SK-N-SH treated with all-trans-retinoic acid at 6 μM for 48 hours (cell line): Measurements from ENCODE around the gene MYO18A.

Experiments used
- ATAC-seq: fragments of 200-7000 bp; cut with Tn5 transposase; 3 replicates; pipeline ENCODE4 v1.9.1; 2020; ENCODE audit warnings: mild to moderate bottlenecking, moderate library complexity
- ARNTL ChIP-seq: fragments of 450-650 bp; formaldehyde crosslinking; IDR thresholded peaks from 2 replicates; pipeline ENCODE4 v1.5.0; 2020; ENCODE audit warnings: low read depth, mild to moderate bottlenecking, moderate library complexity, borderline replicate concordance
- BACH2 ChIP-seq: fragments of 250-450 bp; sonication (Bioruptor Pico); IDR thresholded peaks from 2 replicates; pipeline ENCODE4 v1.9.0; 2021; ENCODE audit warnings: mild to moderate bottlenecking, borderline replicate concordance
- CSDC2 ChIP-seq: fragments of 250-450 bp; sonication (Bioruptor Pico); IDR thresholded peaks from 2 replicates; pipeline ENCODE4 v1.5.0; 2020; ENCODE audit warnings: mild to moderate bottlenecking, moderate library complexity
- ESRRG ChIP-seq: fragments of 250-450 bp; sonication (Bioruptor Pico); IDR thresholded peaks from 2 replicates; pipeline ENCODE4 v1.6.1; 2021; ENCODE audit warnings: mild to moderate bottlenecking
- GLIS3 ChIP-seq: fragments of 250-450 bp; sonication (Bioruptor Pico); IDR thresholded peaks from 2 replicates; pipeline ENCODE4 v1.5.0; 2020; ENCODE audit warnings: mild to moderate bottlenecking, moderate library complexity
- ISL1 ChIP-seq: fragments of 250-450 bp; sonication (Bioruptor Pico); IDR thresholded peaks from 2 replicates; pipeline ENCODE4 v2.1.2; 2022; ENCODE audit warnings: mild to moderate bottlenecking, moderate library complexity
- OSR1 ChIP-seq: fragments of 250-450 bp; sonication (Bioruptor Pico); IDR thresholded peaks from 2 replicates; pipeline ENCODE4 v1.8.0; 2022; ENCODE audit warnings: moderate library complexity, mild to moderate bottlenecking, inconsistent platforms
- POU6F1 ChIP-seq: fragments of 250-450 bp; sonication (Bioruptor Pico); IDR thresholded peaks from 2 replicates; pipeline ENCODE4 v1.8.0; 2021; ENCODE audit warnings: low read depth, mild to moderate bottlenecking, moderate library complexity, borderline replicate concordance
- RARB ChIP-seq: fragments of 250-450 bp; sonication (Bioruptor Pico); IDR thresholded peaks from 2 replicates; pipeline ENCODE4 v1.8.0; 2021; ENCODE audit warnings: mild to moderate bottlenecking, moderate library complexity
- SNAI2 ChIP-seq: fragments of 250-450 bp; sonication (Bioruptor Pico); IDR thresholded peaks from 2 replicates; pipeline ENCODE4 v1.5.0; 2020; ENCODE audit warnings: mild to moderate bottlenecking, moderate library complexity
- TCF4 ChIP-seq: fragments of 250-450 bp; sonication (Bioruptor Pico); IDR thresholded peaks from 2 replicates; pipeline ENCODE4 v1.8.0; 2021; ENCODE audit warnings: mild to moderate bottlenecking, moderate library complexity, borderline replicate concordance
- TOX ChIP-seq: fragments of 250-450 bp; sonication (Bioruptor Pico); IDR thresholded peaks from 2 replicates; pipeline ENCODE4 v1.8.0; 2021; ENCODE audit warnings: mild to moderate bottlenecking, moderate library complexity, borderline replicate concordance
- TSHZ2 ChIP-seq: fragments of 250-450 bp; sonication (Bioruptor Pico); IDR thresholded peaks from 2 replicates; pipeline ENCODE4 v1.5.0; 2020; ENCODE audit warnings: mild to moderate bottlenecking, moderate library complexity
- ZC3H10 ChIP-seq: fragments of 250-450 bp; sonication (Bioruptor Pico); IDR thresholded peaks from 2 replicates; pipeline ENCODE4 v1.5.1; 2021; ENCODE audit warnings: mild to moderate bottlenecking, moderate library complexity
- ZFP3 ChIP-seq: fragments of 250-450 bp; sonication (Bioruptor Pico); IDR thresholded peaks from 2 replicates; pipeline ENCODE4 v1.5.0; 2020; ENCODE audit warnings: mild to moderate bottlenecking, moderate library complexity
- ZFP30 ChIP-seq: fragments of 450-650 bp; formaldehyde crosslinking; IDR thresholded peaks from 2 replicates; pipeline ENCODE4 v1.5.0; 2022; ENCODE audit warnings: mild to moderate bottlenecking, moderate library complexity
- ZNF565 ChIP-seq: fragments of 450-650 bp; formaldehyde crosslinking; conservative IDR thresholded peaks from 2 replicates; pipeline ENCODE4 v1.5.0; 2020; ENCODE audit warnings: low read depth, mild to moderate bottlenecking, moderate library complexity
- ZNF70 ChIP-seq: fragments of 450-650 bp; formaldehyde crosslinking; IDR thresholded peaks from 2 replicates; pipeline ENCODE4 v1.5.0; 2020; ENCODE audit warnings: mild to moderate bottlenecking, moderate library complexity
- TF ChIP-seq, protein P1 (sequence below): fragments of 250-450 bp; sonication (Bioruptor Pico); IDR thresholded peaks from 2 replicates; pipeline ENCODE4 v1.8.0; 2020; ENCODE audit warnings: mild to moderate bottlenecking, moderate library complexity, borderline replicate concordance
- TF ChIP-seq, protein P2 (sequence below): fragments of 250-450 bp; sonication (Bioruptor Pico); IDR thresholded peaks from 2 replicates; pipeline ENCODE4 v1.5.1; 2020; ENCODE audit warnings: low read depth, mild to moderate bottlenecking, moderate library complexity

Gene MYO18A

GRCh38 chr17:29150161-29150560 is 30.0 kb downstream of the MYO18A start:
- ATAC-seq = no peak

GRCh38 chr17:29149431-29150064 is 30.6 kb downstream of the MYO18A start:
- no peak for ATAC-seq
- no peak for TF ChIP-seq ESRRG (CRISPR knock-in tag)
- TF ChIP-seq GLIS3 (CRISPR knock-in tag) = no peak
- no peak for TF ChIP-seq ZC3H10 (CRISPR knock-in tag)
- no peak for TF ChIP-seq RARB (CRISPR knock-in tag)
- TF ChIP-seq TSHZ2 (CRISPR knock-in tag) = no peak
- no peak for TF ChIP-seq ZNF70 (CRISPR knock-in tag)
- TF ChIP-seq SNAI2 (CRISPR knock-in tag) = no peak
- TF ChIP-seq ARNTL (CRISPR knock-in tag) = no peak
- no peak for TF ChIP-seq POU6F1 (CRISPR knock-in tag)
- TF ChIP-seq ISL1 = no peak
- TF ChIP-seq ZNF565 (CRISPR knock-in tag) = no peak
- no peak for TF ChIP-seq ZFP3 (CRISPR knock-in tag)
- TF ChIP-seq ZFP30 (CRISPR knock-in tag) = no peak
- no peak for TF ChIP-seq CSDC2
- TF ChIP-seq, protein P1, sequence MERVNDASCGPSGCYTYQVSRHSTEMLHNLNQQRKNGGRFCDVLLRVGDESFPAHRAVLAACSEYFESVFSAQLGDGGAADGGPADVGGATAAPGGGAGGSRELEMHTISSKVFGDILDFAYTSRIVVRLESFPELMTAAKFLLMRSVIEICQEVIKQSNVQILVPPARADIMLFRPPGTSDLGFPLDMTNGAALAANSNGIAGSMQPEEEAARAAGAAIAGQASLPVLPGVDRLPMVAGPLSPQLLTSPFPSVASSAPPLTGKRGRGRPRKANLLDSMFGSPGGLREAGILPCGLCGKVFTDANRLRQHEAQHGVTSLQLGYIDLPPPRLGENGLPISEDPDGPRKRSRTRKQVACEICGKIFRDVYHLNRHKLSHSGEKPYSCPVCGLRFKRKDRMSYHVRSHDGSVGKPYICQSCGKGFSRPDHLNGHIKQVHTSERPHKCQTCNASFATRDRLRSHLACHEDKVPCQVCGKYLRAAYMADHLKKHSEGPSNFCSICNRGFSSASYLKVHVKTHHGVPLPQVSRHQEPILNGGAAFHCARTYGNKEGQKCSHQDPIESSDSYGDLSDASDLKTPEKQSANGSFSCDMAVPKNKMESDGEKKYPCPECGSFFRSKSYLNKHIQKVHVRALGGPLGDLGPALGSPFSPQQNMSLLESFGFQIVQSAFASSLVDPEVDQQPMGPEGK (CRISPR knock-in tag) = no peak

More at GRCh38 chr17:29150161-29150560, 30.0 kb downstream of the MYO18A start:
- TF ChIP-seq TSHZ2 (CRISPR knock-in tag) (no peak), BACH2 (CRISPR knock-in tag) (no peak), ZFP3 (CRISPR knock-in tag) (no peak), CSDC2 (no peak), ARNTL (CRISPR knock-in tag) (no peak), ISL1 (no peak), GLIS3 (CRISPR knock-in tag) (no peak), OSR1 (CRISPR knock-in tag) (no peak), RARB (CRISPR knock-in tag) (no peak), TCF4 (no peak), TOX (CRISPR knock-in tag) (no peak), ZC3H10 (CRISPR knock-in tag) (no peak), ZFP30 (CRISPR knock-in tag) (no peak), SNAI2 (CRISPR knock-in tag) (no peak)
- TF ChIP-seq, protein P1 (CRISPR knock-in tag) = no peak
- TF ChIP-seq, protein P2, sequence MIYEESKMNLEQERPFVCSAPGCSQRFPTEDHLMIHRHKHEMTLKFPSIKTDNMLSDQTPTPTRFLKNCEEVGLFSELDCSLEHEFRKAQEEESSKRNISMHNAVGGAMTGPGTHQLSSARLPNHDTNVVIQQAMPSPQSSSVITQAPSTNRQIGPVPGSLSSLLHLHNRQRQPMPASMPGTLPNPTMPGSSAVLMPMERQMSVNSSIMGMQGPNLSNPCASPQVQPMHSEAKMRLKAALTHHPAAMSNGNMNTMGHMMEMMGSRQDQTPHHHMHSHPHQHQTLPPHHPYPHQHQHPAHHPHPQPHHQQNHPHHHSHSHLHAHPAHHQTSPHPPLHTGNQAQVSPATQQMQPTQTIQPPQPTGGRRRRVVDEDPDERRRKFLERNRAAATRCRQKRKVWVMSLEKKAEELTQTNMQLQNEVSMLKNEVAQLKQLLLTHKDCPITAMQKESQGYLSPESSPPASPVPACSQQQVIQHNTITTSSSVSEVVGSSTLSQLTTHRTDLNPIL = no peak
